ENCODE data around the gene SLC25A1. TPM values are rescaled to one million over a fixed set of nuclear protein-coding genes. Genes with fewer than 3 reads are reported as not detected.

Gene SLC25A1
- polyA plus RNA-seq, 1 experiment: 36.9 TPM

DNA sequence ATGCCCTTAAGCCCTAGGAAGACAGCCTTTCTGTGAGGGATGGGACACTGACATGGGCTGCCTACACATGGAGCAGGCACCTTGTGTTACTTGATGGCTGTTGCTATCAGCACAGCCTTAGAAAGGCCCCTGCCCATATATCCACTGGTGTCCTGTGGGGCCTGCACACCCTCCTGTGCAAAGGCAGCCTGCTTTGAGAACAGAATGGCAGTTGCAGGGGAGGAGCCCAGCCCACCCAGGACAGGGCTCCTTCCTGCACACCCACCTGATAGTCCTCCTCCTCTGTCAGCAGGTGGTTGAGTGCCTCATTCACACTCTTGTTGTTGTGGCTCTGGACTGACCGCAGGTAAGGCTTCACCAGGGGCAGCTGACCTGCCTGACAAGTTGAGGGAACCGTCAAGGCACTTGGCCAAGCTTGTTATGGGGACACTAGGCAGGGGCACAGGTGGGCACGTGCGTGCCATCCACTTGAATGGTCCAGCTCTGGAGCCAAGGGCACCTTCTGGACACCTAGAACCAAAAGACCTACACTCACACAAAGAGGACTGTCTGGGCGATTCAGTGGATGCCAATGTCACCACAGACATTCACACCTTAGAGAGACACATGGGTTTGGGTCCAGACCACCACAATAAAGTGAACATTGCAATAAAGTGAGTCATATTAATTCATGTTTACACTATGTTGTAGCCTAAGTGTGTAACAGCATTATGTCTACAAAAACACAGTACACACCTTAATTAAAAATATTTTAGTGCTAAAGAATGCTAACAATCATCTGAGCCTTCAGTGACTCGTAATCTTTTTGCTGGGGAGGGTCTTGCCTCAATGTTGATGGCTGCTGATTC, 9.4 kb upstream of the SLC25A1 start:
- no peak for TF ChIP-seq CTCF (IDR thresholded peaks at IDR 0.05; ENCODE audit: insufficient read depth, low read depth, low read length)
- Histone ChIP-seq H3K4me3 (ENCODE audit: low read depth, low read length) (no peak overlapping the region), H3K27me3 (ENCODE audit: control insufficient read depth, insufficient read depth, low read length) (no peaks in the 10 kb centered on the region), H3K36me3 (ENCODE audit: control insufficient read depth, insufficient read depth, low read length) (peaks cover 2% of the 10 kb centered on the region; the same call in 1 of the 2 replicates)
- POLR2A ChIA-PET: no interaction called here
- CTCF ChIA-PET: interaction anchor here (0.6 to 1.2 kb wide), 3 partner anchors 9 to 41 kb away, joined by 3 to 4 read pairs (median 3); partner anchors contain the start of gene SLC25A1
- no peak for DNase-seq (ENCODE audit: low read depth)

GRCh38 chr22:19184276-19184997, 5.9 kb upstream of the SLC25A1 start:
- ChIA-PET POLR2A (no interaction called here), CTCF (interaction anchor here (1.2 kb wide), 1 partner anchor 445 kb away, joined by 3 read pairs; no protein-coding TSS in a partner anchor)
- TF ChIP-seq CTCF (IDR thresholded peaks at IDR 0.05; ENCODE audit: insufficient read depth, low read depth, low read length): no peak
- Histone ChIP-seq H3K27me3 (ENCODE audit: control insufficient read depth, insufficient read depth, low read length) (no peaks in the 10 kb centered on the region), H3K36me3 (ENCODE audit: control insufficient read depth, insufficient read depth, low read length) (peaks cover 1% of the 10 kb centered on the region), H3K4me3 (ENCODE audit: low read depth, low read length) (no peak overlapping the region)
- DNase-seq (ENCODE audit: low read depth): no peak

- ChIA-PET POLR2A (no interaction called here), CTCF (no interaction called here)
- no peak for TF ChIP-seq CTCF (IDR thresholded peaks at IDR 0.05; ENCODE audit: insufficient read depth, low read depth, low read length)
- DNase-seq (ENCODE audit: low read depth): no peak
- peaks cover 1% of the 10 kb centered on the region for H3K36me3 ChIP-seq (ENCODE audit: control insufficient read depth, insufficient read depth, low read length)
- no peaks in the 10 kb centered on the region for H3K27me3 ChIP-seq (ENCODE audit: control insufficient read depth, insufficient read depth, low read length)
- H3K4me3 ChIP-seq (ENCODE audit: low read depth, low read length): no peak overlapping the region
Observed at GRCh38 chr22:19183216-19183615, 4.7 kb upstream of the SLC25A1 start.

DNA sequence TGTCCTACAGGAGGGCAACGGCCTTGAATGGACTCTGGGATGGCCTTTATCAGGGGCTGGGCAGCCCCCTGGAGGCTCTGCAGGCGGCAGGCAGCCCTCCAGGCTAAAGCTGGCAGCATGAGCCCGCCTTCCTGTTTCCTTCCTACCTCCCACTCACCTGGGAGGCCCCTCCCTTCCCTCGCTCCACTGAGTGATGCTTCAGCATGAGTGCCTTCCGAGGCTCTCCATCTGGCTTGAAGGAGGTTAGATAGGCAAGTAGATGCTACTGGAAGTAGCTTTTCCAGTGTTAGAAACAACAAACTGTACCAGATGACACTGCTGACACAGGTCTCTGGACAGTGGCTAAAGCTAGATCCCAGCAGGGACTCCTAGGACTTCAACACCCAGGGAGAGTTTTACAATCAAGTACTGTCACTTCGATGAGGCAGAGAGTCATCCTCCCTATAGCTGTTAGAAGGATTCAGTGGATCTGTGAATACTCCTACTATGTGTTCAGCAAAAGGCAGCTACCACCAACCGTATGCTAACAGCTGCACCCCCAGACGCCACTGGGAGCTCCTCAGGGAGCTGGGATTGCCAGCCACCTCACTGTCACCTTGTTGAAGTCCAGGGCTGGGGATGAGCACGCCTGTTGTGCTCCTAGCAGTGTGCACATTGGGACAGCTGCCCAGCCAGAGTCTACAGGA, 4.1 kb upstream of the SLC25A1 start:
- CTCF ChIA-PET: interaction anchor here (0.8 kb wide), 1 partner anchor 447 kb away, joined by 3 read pairs; no protein-coding TSS in a partner anchor
- H3K4me3 ChIP-seq (ENCODE audit: low read depth, low read length): no peak overlapping the region
- no peak for TF ChIP-seq CTCF (IDR thresholded peaks at IDR 0.05; ENCODE audit: insufficient read depth, low read depth, low read length)
- no peak for DNase-seq (ENCODE audit: low read depth)
- POLR2A ChIA-PET: interaction anchor here (0.6 kb wide), 1 partner anchor 32 kb away, joined by 3 read pairs; no protein-coding TSS in a partner anchor
- no peaks in the 10 kb centered on the region for H3K27me3 ChIP-seq (ENCODE audit: control insufficient read depth, insufficient read depth, low read length)
- no peaks in the 10 kb centered on the region; the same call in 1 of the 2 replicates for H3K36me3 ChIP-seq (ENCODE audit: control insufficient read depth, insufficient read depth, low read length)

Measured in BJ (cell line).